Body of pancreas (tissue), 4 donors: ENCODE data around the gene TYW1.

Experiments used
- CTCF ChIP-seq, 7 experiments: fragments of 450-650 bp in 4 of 7; fragments of 200-600 bp in 3 of 7; sonication (generic) in 3 of 7; IDR thresholded peaks; one replicate each; pipeline ENCODE4 v1.5.1; 2016 to 2019; ENCODE audit warnings: antibody characterized with exemption in 7 of 7
- POLR2A ChIP-seq, 3 donors: fragments of 450-650 bp; IDR thresholded peaks; one replicate each; pipeline ENCODE4 v1.6.1; 2016; ENCODE audit warnings: antibody characterized with exemption in 3 of 3, mild to moderate bottlenecking in 2 of 3

GRCh38 chr7:67033251-67033650 is 36.6 kb downstream of the TYW1 start:
- TF ChIP-seq POLR2A (IDR thresholded peaks at IDR 0.05) (no peak), CTCF (IDR thresholded peaks at IDR 0.05) (no peak)
